Medulla oblongata (tissue), 1 donor: ENCODE data around the gene RELCH.
A peak's percentile ranks its signal among the peaks of the same experiment; 100 is the strongest.

Experiments used
- DNase-seq: peaks from one replicate; pipeline ENCODE4 v3.0.0-alpha.2; 2015; ENCODE audit errors: extremely low spot score

Gene RELCH

DNA sequence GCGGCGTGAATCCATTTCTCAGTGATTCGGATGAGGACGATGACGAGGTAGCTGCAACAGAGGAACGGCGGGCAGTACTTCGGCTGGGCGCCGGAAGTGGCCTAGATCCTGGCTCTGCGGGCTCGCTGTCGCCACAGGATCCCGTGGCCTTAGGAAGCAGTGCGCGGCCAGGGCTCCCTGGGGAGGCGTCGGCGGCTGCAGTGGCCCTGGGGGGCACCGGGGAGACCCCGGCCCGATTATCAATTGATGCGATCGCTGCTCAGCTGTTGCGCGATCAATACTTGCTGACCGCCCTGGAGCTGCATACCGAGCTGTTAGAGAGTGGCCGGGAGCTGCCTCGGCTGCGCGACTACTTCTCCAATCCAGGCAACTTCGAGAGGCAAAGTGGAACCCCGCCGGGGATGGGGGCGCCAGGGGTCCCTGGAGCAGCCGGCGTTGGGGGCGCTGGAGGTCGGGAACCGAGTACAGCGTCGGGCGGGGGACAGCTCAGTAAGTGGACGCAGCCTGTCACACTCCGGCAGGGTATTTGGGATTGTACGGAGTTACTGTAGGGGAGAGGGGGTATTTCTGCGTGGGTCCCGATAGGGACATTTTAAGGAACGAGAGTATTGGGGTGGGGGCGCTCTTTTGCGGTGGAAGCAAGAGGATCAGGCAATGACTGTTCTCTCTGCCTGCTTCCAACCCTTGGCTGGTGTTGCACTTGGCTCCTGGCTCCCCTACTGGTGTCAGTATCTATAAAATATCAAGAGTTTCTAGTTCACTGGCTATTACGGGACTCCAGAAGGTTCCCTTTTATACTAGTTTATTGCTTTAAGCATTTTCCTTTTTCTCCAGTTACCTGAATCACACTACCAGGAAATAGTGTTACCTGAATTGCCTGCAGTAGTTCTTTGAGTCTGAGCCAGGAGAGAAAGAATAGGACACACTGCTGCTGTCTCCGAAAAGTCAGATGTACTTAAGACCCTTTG is 772 bp downstream of the RELCH start:
- DNase-seq = peak; percentile 35

DNA sequence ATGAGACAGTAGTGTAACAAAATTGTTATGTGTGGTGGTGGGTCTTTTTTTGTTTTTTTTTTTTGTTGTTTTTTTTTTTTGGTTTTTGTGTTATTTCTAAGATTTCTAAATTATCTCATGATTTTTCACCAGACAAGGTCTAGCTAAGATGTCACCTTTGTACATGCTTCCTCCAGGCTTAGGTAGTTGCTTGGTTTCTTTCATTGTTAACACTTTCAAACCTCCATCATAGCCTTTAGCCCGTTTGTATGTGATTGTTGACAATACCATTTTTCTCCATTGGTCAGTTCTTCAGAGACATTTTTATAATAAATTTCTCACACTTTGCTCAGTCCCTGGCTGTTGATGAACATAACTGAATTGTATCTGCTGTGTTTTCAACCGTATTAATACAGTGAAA is 2.2 kb downstream of the RELCH start:
- no peak for DNase-seq

DNA sequence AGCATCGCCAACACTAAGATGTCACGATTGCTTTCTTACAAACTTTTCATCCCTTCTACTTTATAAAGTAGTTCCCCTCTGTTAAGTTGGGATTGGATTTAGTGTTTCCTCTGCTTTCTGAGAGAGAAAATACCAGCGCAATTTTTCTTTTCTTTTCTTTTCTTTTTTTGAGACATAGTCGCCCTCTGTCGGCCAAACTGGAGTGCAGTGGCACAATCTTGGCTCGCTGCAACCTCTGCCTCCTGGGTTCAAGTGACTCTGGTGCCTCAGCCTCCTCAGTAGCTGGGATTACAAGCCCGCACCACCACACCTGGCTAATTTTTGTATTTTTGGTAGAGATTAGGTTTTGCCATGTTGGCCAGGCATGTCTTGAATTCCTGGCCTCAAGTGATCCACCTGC is 9.0 kb downstream of the RELCH start:
- DNase-seq = no peak

DNA sequence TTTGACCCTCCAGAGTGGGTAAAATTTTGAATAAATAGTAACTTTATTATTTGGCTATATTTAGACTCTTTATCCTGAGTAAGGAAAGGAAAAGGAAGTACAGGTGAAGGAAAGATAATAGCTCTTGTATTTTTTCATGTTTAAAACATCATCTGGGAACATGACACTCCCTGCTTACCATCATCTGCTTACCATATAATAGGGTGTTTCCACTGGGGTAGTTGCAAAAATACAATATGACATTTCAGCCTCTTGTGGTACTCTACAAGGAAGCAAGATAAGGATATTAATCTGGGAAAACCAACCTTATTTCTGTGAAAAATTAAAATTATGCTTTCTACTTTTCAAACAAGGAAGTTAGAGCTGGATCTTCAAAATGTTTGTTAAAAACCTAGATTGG is 9.9 kb downstream of the RELCH start:
- no peak for DNase-seq

DNA sequence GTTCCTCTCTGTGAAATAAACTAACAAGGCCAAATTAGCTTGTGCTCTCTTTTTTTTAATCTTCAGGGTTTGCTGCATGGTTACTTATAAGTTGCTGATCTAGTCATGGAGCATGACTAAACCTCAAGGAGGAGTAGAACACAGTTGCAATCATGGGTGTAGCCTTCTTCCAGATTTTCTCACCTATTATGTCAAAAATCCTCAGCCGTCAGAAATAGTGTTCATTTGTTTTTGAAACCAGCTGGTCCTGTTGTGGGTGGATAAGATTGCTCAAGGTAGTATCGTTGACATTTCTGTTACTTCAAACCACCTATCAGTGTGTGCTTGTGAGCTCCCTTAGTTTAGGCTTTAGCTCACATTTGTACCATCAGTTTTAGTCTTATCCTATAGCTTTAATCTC is 11.2 kb downstream of the RELCH start:
- DNase-seq = no peak

DNA sequence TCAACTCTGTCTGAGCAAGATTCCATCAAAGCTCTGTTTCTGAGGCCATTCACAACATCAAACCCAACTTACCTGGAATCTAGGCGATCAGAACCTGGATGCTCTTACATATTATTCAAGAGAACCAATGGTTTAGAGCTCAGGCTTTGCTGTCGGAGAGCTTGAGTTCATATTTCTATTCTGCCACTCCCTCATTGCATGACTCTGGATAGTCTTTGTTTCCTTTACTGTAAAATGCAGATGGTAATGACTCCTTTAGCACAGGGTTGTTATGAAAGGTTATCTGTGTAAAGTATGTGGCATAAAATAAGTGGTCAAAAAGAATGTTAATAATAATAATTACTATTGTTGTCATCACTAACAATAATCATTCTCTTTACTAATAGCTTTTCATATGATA is 12.6 kb downstream of the RELCH start:
- no peak for DNase-seq

DNA sequence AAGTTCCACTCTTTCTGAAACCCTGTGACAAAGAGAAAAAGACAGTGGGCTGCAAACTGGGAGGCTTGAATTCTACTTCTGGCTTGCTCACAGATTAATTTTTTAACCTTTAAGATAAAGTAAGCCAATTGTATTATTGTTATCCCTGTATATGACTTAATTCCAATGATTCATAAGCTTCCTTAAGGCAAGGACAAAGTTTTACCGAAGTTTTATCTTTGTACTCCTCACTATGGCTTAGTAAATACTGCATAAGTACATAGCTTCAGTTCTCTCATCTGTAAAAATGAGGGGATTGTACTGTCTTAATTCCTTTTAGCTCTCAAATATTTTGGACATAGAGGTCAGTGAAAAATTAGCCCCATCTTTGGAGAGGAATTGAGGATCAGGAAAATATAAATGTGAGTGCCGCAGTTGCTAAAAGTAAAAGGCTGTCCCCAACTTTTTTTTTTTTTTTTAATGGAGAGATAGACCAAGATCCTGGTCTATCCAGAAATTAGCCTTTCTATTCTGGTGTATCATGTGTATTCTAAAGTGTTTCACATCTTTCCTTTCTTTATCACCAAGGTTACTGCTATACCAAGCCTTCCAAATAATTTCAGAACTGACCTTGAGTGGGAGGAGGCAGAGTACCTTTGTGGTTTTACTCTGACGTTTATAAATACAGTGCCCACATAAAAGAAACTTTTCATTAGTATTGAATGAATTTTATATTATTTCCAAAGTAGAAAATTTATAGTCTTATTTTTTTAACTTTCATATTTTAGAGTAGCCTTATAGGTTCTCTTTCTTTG is 13.3 kb downstream of the RELCH start:
- no peak for DNase-seq

DNA sequence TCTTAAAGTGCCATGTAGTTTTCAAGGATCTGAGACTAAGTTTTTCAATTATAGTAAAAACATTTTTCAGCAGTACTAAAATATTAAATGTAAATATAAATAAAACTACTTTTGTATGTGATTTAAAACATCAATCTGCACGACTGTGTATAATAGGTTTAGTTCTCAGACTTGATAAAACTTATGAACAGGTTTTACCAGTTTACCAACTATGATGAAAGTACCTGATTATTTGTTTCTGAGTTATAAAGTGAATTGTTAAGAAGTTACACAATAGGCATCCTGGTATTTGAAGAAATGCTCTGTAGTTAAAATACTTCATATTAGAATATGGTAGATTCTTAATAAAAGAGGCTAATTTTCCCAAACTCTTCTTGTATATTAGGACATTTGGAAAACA is 14.8 kb downstream of the RELCH start:
- DNase-seq = no peak

DNA sequence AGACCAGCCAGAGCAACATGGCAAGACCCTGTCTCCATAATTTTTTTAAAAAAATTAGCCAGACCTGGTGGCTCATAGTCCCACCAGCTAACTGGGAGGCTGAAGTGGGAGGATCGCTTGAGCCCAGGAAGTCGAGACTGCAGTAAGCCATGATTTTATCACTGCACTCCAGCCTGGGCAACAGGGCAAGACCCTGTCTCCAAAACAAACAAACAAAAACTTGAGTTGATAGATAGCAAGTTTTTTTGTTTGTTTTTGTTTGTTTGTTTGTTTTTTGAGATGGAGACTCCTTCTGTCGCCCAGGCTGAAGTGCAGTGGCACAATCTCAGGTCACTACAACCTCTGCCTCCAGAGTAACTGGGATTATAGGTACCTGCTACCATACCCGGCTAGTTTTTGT is 18.8 kb downstream of the RELCH start:
- no peak for DNase-seq

DNA sequence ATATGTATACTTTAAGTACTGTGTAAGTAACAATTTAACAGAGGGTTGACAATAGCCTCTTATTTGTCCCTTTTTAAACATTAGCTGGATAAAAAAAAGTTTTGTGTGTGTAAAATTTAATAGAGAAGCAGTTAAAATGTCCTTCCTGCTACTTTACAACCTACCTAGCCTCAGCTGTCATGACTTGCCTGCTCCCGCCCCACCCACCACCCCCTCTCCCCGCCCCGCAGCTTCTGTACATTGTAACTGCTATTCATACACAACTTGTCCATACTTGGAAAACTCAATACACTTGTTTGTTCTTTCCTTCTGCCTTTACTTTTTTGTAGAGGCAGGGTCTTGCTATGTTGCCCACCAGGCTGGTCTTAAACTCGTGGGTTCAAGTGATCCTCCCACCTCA is 19.5 kb downstream of the RELCH start:
- DNase-seq = no peak

DNA sequence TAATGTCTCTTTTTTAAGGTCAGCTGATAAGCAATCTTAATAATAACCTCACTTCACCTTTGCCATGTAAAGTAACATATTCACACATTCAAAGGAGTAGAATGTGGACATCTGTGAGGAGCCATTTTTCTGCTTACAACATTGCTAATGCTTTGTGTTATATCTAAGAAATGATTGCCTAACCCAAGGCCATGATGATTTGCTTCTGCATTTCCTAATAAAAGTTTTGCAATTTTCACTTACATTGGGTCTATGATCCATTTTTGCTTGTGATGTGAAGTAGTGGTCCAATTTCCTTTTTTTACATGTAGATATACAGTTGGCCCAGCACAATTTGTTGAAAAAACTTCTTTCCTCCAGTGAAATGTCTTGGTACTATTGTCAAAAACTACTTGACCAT is 22.0 kb downstream of the RELCH start:
- no peak for DNase-seq

DNA sequence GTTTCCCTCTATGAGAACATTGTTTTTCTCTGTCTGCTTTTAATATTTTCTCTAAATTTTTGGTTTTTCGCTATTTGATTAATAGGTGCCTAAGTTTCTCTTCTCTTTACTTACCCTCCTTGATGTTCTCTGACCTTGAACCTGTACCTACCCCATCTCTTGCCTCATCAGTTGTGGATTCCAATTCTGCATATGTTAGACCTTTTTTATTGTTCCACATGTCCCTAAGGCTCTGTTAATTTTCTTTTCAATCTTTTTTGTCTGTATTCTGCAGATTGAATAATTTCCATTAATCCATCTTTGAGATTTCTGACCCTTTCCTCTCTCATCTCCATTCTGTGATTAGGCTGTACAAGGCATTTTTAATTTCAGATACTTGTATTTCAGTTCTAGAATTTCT is 23.1 kb downstream of the RELCH start:
- no peak for DNase-seq

DNA sequence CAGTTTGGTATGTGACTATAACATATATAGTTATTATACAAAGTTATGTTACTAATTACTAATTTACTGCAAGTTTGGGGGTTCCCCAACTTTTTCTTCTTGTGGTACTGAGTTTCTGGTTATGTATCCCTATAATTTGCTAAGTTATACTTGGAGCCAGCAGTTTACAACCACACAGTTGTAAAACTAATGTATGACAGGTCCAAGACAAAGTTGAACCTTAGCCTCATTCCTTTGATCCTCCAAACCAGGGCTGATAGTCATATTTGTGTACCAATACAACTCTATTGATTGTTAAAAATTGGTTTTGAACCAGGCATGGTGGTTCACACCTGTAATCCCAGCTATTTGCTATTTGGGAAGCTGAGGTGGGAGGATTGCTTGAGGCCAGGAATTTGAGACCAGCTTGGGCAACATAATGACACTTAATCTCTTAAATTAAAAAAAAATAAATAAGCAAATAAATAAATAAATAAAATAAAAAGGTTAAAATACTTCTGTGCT is 24.3 kb downstream of the RELCH start:
- DNase-seq = no peak

DNA sequence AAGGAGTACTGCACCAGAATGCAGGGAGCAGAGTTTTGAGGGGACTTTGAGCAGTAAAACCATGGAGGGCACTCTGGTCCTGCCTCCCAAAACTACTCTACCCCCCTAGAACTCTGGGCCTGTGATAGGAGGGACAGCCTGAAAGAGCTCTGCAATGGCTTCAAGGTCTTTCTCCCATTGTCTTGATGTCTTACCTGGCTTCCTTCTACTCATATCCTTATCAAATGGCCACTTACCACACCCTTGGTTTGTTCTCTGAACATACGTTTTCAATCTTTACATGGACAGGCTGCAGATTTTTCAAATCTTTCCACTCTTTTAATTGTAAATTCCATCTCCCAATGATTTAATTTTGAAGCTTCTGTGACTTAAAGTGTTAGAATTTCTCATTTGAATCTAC is 27.7 kb downstream of the RELCH start:
- no peak for DNase-seq

DNA sequence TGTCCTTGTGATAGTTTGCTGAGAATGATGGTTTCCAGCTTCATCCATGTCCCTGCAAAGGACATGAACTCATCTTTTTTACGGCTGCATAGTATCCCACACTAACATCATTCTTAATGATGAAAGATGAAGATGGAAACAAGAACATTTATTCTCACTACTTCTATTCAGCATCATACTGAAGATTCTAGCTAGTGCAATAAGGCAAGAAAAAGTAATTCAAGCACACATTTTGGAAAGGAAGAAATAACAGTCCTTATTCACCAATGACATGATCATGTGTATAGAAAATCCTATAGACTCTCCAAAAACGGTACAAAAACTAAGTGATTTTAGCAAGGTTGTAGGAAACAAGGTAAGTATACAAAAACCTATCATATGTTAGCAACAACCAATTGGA is 37.2 kb downstream of the RELCH start:
- no peak for DNase-seq

DNA sequence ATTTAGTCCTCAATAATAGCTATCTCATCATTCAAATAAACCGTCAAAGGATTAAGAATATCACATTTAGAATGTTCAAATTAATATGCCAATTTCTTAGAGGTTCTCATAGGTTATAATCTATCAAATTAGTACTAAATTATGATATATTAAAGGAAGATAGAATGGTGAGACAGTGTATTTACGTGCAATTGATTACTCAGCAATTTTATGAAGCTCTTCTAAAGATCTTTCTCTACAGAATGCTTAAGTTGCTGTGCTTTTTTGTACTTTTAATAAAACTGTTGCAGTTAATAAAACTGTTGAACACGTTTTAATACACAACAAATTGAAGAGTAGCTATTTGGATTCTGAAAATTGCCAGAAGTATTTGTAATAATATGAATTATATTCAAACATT is 39.0 kb downstream of the RELCH start:
- DNase-seq = no peak

DNA sequence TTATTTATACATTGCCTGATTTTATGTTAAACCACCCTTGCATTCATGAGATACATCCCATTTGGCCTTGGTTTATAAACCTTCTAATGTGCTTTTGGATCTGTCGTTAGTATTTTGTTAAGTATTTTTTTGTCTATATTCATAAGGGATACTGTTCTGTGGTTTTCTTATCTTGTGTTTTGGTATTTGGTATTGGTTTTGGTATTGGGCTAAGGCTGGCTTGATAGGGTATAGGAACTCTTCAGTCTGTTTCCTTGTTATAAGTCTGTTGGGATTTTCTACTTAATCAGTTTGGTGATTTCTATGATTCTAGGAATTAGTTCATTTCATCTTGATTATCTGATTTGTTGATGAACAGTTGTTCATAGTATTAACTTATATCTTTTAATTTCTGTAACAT is 49.2 kb downstream of the RELCH start:
- no peak for DNase-seq

DNA sequence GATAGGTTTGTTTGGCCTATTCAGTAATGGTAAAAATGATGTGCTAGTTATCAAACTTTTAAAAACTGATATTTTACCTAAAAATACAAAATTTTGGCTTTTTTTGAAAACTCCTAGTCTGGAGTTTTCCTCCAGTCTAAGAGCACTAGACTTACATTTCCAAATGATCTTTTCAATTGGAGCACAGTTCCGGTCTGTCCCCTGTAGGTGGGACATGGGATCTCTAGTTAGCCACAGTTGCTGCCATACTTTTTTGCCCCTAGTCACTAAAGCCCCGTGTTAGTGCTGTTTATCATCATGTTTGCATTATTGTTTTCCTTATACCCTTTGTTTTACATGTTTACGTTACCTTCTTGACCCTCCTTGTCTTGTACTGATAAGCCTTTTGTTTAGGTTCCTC is 52.4 kb downstream of the RELCH start:
- DNase-seq = no peak

DNA sequence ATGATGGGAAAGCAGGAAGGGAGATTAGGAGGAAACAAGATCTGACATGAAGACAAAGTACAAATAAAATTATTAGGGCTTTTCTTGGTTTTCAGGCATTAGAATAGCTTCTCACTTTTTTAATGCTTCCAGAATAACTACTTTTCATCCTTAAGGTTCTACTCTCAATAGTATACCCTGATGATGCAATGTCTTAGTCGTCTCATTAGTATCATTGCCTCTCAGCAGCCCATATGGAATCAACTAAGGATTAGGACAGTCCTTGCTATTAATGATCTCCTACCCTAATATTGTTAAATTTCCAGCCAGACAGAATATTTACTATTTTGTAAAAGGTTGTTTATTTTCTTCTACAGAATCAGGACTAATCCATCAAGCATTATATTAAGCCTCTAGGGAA is 55.9 kb downstream of the RELCH start:
- no peak for DNase-seq

DNA sequence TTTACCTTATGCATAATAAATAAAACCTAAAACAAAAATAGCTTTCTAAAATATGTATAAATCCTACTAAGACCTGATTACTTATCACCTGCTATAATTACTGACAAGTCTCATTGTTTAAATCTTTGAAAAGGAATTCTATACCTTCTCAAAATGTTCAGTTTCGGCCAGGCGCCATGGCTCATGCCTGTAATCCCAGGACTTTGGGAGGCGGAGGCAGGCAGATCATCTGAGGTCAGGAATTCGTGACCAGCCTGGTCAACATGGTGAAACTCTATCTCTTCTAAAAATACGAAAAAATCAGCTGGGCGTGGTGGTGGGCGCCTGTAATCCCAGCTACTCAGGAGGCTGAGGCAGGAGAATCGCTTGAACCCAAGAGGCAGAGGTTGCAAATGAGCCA is 58.1 kb downstream of the RELCH start:
- no peak for DNase-seq

DNA sequence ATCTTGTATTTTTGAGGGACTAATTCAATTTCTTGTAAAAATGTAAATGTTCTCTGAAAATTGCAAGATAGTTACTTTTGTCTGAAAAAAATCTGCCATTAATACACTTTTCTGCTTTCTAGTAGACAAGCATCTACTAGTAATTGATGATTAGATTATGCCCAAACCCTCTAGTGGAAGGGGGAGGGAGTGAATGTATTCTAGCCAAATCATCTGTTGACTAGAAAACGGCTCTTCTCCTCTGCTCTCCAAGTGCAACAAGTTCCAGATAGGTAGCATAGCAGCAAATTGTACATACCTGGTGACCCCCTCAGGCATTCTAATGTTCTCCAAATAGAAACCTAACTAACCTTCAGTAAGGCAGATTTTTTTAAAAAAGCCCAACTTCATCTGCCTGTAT is 58.6 kb downstream of the RELCH start:
- DNase-seq = no peak

DNA sequence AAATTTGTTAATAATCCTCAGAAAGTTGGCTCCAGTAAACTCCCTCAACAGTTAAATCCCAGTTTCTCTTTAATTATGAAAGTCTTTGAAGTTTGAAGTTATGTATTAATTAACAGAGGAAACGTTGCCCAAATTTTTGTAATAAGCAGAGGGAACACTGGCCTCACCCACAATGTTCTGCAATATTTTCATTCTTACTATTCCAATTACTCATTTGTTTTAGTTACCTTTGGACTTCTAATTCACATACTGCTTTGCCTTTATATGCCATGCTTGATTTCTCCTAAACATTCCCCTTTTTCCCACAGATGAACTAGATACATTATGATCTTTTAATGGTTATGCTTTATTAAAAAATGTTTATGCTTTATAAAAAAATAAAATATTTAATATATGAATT is 61.3 kb downstream of the RELCH start:
- DNase-seq = no peak
